GM21390 (cell line): Measurements from ENCODE around the gene ZNF749.
A peak's percentile ranks its signal among the peaks of the same experiment; 100 is the strongest.
"Not testable (repeated sequence)": the region's sequence is repeated elsewhere in the genome, so short reads cannot be mapped to it uniquely, and the experiment has no call there.

ENCODE experiments used
- ATAC-seq: cut with Tn5 transposase; IDR thresholded peaks from one replicate; pipeline ENCODE4 v1.9.1; 2021; ENCODE audit not compliant: unreplicated experiment

Gene ZNF749

DNA sequence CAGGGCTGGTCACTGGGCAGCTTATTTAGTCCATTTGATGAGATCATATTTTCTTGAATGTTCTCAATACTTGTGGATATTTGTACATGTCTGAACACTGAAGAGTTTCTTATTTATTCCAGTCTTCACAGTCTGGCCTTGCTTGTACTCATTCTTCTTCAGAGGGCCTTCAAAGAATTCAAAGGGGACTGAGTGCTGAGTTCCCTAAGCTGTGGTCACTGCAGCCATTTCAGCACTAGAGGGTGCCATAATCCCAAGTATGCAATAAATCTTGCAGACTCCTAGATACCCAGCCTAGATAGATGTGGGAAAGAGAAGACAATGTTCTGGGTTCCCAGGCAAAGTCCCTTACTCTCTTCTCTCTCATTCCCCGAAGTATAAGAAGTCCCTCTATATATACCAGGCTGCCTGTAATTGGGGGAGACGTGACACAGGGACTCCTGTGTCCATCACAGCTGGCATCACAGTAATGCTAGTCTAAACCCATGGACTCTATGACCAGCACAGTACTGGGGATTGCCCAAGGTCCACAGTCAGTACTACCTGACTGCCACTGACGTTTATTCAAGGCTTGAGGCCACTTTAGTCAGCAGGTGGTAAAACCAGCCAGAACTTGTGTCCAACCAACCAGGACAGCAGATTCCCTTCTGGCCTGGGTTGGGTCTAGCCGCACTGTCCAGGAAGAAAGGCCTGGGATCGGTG, 30.7 kb downstream of the ZNF749 start:
- ATAC-seq, result no peak

DNA sequence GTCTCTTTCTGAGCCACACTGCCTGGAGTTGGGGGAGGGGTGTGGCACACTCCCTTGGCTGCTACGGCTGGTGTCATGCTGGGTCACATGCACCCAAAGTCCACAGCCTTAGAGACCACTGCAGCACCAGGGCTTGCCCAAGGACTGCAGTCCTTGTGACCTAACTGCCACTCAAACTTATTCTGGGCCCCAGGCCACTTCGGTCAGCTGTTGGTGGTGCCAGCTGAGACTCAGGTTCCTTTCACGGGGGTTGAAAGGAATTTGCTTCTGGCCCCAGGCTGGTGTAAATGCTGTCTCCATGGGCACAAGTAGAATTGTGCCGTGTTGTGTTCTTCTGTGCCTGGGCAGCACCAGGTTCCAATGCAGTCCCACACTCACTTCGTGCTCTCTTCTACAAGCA, 31.4 kb downstream of the ZNF749 start:
- ATAC-seq, result no peak

DNA sequence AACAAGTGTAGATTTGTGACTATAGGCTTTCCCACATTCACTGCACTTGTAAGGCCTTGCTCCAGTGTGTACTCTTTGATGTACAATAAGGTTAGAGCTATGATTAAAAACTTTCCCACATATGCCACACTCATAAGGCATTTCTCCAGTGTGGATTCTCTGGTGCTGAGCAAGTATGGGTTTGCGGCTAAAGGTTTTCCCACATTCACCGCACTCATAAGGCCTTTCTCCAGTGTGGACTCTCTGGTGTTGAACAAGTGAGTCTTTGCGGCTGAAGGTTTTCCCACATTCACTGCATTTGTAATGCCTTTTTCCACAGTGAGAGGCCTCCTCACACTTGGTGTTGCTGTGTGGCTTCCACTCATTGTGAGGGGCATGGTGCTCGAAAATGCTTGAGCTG, 38.5 kb downstream of the ZNF749 start:
- no peak for ATAC-seq

DNA sequence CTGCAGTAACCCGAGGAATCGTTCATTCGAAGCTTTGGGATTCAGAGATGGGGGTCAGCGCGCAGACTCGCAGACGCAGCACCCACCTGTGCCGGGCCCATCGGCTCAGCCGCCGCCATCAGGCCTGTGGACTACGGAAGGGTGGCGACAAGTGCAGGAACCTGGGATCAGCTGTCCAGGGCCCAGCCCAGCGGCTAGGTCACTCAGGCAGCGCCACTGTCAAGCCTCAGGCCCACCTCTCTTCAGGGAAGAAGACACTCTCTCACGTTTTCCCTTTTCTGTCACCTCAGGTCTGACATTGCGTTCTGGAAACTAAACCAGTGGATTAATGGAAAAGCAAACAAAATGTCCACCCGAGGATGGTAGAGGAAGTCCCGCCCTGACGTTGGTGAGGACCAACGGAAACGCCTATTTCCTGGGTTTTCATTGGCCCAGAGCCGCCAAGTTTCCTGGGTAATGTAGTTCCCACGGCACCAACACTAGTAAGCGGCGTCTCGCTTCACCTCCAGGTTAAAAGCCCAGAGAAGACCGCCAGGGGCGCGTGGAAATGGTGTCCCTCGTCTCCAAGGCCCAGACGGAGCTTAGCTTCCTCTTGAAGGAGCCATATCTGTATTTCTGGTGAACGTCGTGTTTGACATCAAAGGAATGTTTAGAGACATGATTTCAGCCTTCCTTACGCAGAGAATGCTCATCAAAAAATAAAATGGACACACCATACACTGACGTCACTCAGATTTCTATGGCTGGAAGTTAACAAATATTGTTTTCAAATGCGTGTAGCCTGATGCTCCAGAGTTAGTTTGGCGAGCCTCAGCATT, 42.3 kb downstream of the ZNF749 start, which contains the start of gene ZNF772:
TSS of gene ZNF772 (minus strand) at position 376 of the 818 bp plus-strand sequence. CDS start at position 119, 257 bp downstream.
- ATAC-seq, result peak; percentile 97

DNA sequence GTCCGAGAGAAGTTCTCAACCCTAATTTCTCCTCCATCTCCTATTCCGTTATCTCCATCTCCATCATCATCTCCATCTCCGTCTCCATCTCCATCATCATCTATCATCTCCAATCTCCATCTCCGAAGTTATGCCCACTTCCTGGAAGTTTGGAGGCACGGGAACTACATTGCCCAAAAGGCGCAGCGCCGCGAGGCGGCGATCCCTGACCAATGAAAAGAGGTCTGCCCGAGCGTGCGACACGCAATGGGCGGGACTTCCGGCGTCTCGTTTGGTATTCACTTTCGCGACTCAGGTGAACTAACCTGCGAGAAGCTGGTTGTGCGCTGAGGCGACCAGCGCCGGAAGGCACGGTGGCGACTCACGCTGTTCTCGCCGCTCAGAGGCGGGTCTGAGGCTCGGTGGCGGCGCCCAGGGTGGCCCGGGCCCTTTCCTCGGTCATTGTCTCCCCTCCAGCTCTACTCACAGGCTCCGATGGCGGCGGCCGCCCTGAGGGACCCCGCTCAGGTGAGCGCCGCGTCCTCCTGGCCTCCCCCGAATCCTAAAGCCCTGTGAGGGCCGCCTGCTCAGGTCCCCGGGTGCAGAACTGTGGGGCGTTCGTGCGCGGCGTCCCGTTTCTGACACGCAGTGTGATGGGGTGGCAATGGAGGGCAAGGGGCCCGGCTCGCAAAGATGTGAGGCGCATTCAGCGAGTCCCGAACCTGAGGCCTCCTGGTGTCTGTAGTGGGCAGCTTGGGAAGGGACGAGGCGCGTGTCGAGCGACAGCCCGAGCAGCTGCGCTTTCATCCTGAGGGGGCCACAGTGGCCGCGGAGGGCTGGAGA, 52.6 kb downstream of the ZNF749 start, which contains the start of gene ZNF419:
TSS of gene ZNF419 (plus strand) at position 274 of the 822 bp plus-strand sequence. CDS start at position 475, 201 bp downstream.
- peak; percentile 93 for ATAC-seq

DNA sequence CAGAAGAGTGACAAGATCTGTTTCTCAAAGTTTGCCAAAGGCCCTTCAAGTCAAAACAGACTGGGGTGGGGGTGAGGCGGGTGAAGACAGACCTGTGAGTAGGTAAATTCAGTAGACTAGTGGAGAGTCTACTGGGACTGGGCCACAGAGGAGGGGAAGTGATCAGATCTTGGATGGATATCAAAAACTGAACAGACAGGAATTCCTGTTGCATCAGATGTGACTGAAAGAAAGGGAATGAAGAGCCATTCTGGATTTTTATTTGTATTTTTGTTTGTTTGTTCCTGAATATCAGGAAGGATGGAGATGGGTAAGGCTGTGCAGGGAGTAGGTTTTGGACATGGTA, 53.1 kb downstream of the ZNF749 start:
- not testable (repeated sequence) for ATAC-seq
